GM18873 (cell line): ENCODE data around the gene SLC26A6.
A peak's percentile ranks its signal among the peaks of the same experiment; 100 is the strongest.

Experiments
- ATAC-seq: cut with Tn5 transposase; IDR thresholded peaks from one replicate; pipeline ENCODE4 v1.9.1; 2021; ENCODE audit warnings: mild to moderate bottlenecking, moderate library complexity, moderate number of reproducible peaks; ENCODE audit not compliant: unreplicated experiment, low FRiP score

Gene SLC26A6

DNA sequence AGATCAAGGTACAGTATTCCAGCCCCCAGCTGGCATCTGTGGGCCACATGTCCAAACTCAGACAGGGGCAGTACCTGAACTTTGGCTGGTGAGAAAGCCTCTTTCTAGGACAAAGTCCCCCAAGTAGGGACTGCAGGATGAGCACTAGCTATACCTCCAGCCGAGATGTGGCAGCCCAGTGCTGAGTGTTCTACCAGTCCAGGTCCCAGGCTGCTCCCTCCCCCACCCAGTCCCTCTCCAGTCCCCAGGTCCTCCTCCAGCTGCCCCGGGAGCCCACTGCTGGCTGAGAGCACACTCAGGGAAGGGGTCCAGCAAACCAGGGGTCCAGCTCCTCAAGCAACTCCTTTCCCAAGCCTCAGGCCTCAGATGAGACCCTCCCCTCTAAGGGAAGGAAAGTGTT is 1.5 kb downstream of the SLC26A6 start:
- no peak for ATAC-seq

DNA sequence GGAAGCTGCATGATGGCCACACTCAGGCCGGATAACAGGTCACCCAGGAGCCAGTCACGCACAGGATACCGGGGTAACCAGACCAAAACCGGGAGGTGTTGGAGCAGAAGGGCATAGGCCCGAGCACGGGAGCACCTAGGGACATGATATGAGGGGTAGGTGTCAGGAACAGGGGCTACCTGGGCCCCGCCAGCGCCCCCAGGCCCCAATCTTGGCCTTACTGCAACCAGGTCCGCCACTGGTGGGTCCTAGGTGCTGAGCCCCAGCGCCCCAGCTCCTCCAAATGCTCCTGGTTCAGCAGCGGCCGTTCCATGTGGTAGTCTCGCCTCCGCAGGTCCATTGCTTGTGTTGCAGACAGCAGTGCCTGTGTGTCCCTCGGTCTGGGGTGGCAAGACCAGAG is 2.0 kb downstream of the SLC26A6 start:
- ATAC-seq: no peak

DNA sequence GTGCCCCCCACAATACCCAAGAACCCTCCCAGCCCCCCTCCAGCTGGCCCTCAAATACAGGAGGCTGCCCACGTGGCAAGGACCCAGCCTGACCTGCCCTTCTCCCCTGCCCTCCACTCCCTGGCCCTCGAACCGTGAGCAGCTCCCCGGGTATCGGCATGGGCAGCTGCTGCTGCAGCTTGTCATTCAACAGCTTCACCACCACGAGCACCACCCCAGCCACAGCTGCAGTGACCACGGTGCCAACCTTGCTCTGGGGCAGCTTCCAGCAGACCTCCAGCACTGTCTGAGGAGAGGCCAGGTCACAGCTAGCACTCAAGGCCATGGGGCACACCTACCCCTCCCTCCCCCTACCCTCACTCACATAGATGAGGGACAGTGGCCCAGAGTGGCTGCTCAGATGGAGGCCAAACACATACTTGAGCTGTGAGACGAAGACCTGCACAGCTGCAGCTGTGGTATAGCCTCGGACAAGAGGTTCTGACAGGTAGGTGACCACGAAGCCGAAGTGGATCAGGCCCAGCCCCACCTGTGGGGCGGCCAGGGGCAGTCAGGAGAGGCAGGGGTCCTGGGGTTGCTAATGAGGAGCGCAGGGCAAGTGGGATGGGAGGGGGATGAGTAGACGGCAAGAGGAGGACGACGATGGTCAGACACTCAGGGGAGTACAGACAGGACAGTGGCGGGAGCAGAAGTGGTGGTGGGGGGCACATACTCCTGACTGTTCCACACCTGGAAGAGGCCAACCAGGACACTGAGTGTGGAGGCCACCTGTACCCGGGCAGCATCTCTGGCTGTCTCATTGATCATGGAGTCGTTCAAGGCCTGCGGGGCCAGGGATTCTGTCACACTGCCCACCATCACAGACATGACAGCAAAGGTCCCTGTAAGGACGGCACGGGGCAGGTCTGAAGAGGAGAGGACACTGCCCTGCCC is 3.5 kb downstream of the SLC26A6 start:
- ATAC-seq: no peak

DNA sequence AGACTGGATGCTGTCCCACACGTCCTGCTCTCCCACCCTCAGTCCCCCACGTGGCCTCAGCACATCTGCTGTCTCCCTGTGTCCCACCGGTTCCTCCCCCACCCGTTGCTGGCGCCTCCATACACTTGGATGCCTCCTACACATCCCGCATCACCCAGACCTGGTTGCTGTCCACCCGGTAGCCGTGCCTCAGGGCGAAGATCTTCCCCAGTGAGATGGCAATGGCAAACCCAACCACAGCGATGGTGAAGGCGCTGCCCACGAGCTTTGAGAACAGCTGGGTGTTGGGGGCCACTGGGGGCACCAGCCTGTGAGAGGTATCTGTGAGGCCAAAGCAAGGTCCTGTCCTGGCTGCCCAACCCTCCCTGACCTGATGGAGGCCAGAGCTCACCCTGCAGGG is 4.4 kb downstream of the SLC26A6 start:
- no peak for ATAC-seq

DNA sequence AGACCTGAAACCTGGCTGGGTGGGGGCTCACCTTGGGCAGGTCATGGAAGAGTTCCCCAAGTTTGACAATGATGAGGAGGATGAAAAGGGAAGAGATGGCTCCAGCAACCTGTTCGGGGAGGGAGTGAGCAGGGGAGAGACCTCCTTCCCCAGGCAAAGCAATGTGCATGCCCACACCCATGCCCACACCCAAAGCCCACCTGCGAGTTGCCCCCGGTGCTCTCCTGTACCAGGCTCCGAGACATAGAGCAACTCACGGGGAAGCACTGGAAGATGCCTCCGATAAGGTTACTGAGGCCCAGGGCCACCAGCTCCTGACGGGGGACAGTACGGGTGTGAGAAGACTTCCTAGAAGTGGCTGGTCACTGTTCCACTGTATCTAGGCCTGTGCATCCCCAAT is 4.9 kb downstream of the SLC26A6 start:
- no peak for ATAC-seq

DNA sequence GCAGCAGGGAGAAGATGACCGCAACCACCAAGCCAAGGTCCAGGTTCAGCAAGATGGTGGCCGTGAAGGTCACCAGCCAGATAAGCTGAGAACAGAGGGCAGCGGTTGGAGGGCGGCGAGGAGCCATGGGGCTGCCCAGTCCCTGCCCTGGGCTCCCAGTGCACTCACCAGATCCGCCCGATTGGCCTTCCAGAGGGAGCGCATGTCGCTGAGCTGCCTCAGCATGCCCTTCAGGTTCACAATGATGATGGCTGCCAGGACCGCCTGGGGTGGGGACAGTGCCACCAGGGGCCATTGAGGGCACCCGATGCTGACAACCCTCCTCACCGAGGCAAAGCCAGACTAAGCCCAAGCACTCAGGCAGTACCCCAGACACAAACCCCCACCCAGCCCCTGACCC is 5.4 kb downstream of the SLC26A6 start:
- ATAC-seq: no peak

DNA sequence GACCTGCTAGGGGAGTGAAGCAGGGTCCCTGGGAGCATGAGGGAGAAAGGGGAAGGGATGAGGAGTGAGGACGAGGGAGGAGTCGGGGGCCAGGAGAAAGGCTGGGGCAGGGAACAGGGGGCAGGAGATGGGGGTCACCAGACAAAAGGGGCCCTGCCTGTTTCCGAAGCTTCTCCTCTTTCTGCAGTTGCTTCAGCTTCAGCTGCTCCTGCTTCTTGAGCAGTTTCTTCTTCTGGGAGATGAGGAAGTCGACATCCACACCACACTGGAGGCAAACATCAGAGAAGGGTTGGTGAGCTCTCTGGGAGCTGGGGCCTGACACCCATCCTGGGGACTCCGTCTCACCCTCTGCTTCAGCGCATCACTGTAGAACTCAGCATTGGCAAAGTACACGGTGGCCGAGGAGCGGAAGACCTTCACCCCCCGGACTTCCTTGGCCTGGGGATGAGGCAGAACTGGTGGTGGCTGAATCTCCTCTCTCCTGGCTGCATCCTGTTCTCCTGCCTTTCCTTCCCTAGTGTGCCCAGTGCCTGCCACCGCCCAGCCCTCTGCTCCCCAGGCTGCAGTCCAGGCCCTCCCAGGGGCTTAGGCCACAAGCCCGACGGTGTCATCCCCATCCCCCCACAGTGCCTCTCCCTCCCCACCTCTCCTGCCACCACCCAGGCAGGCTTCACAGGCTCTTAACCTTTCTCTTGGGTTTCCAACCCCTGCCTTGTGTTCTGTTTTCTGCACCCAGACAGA is 6.8 kb downstream of the SLC26A6 start:
- no peak for ATAC-seq

DNA sequence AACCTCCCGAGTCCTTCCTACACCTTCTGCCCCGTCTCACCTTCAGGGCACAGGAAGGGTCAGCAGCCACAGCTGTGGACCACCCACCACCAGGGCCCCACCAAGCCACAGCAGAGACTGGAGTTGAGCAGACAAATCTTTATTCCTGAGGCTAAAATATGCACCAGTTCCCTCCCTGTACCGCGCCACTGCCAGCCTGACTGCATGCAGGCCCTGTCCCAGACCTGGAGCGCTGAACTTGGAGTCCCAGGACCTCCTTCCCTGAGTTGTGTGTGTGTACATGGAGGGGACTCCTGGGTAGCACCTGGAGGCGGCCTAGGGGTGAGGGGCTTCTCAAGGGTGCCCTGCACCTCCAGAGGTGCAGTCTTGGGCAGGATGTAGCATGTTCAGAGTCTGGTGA is 9.7 kb downstream of the SLC26A6 start:
- no peak for ATAC-seq

DNA sequence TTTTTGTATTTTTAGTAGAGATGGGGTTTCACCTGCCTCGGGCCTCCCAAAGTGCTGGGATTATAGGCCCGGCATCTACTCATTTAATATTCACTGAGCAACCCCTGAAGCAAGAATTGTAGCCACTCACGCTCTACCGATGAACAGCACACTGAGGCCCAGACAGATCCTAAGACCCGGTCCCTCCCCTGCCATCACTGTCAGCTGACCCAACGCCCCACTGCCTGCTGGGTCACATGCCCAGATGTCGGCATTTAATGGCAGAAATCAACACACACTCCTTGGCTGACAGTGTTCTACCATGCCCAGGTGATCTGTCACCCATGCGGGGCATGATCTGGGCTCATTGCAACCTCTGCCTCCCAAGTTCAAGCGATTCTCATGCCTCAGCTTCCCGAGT is 10.5 kb downstream of the SLC26A6 start:
- no peak for ATAC-seq

DNA sequence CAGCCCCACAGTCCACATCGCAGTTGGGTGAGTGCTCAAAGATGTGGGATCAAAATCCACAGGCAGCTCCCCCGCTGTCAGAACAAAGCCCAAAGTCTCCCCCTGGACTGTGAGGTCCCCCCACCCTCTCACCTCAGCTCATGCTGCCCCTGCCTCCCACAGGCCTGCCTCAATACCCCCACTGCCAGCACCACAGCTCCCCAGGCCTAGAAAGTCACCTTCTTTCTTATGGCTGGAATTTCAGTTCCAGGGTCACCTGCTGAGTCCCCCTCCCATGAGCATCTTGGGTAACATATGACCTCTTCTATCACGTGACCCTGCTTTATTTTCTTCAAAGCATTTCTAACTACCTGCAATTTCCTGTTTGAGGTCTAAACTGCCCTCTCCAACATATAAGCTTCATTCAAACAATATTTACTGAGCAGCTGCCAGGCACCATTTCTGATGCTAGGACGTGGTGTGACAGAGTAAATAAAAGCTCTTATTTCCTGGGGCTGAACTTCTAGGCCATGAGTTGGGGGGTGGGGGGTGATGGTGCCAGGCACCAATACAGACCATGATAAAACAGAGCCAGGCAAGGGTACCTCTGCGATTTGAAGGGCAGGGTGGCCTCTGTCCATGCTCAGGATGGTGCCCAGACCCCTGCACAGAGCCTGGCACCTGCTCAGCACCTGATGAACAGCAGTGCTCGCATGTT is 11.3 kb downstream of the SLC26A6 start:
- ATAC-seq: no peak

DNA sequence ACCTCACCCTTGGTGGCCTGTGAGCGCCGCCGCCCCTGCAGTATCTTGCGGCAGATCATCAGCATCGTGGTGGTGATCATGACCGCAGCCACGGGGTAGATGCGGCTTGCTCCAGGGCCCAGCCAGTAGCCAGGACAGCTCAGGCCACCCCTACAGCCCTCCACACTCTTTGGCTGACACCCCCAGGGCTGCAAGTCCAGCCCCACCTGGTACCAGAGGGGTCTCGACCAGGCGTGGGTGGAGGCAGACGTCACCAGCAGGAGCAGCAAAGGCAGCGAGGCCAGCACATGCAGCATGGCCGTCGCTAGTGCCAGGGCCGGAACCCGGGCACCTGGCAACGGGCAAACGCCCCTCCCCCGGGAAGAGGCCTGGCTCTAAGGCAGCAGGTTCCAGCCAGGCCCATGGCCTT is 13.8 kb downstream of the SLC26A6 start, which contains the start of gene TMEM89:
TSS of gene TMEM89 (minus strand) at position 309 of the 409 bp plus-strand sequence. CDS start at position 296, 13 bp downstream.
- no peak for ATAC-seq

DNA sequence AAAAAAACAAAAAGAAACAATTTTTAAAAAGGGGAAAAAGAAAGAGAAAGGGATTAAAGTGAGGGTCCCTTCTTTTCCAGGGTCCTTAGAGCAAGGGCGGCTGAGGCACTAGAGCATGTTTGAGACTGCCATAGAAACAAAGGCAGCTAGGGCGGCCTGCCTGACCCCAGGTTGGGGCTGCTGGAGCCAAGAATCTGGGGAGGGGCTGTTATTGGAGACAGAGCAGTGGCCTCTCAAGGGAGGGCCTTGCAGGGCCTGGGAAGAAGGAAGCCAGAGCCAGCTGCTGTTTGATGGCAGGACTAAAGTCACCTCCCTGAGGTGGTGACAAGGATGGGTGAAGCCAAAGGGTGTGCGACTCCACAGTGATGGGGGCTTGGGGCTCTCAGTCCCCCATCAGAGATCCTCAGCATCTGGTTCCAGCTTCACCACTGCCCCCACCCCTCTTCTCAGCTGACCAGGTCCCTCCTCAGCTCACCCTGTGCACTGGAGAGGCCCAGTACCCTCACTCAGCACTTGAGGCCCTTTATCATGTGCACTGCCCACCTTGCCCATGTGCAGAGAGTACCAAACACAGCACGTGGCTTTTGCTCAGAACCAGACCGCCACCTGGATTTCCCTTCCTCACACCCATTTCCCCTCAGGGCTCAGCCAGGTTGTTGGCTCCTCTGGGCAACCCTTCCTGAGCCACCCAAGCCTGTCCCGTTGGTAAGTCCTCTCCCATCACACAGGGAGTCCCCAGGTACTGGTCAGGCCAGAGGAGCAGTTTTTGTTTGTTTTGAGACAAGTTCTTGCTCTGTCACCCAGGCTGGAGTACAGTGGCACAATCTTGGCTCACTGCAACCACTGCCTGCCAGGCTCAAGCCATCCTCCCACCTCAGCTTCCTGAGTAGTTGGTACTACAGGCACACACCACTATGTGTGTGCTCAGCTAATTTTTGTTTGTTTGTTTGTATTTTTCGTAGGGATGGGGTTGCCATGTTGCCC is 15.4 kb downstream of the SLC26A6 start:
- ATAC-seq: no peak

DNA sequence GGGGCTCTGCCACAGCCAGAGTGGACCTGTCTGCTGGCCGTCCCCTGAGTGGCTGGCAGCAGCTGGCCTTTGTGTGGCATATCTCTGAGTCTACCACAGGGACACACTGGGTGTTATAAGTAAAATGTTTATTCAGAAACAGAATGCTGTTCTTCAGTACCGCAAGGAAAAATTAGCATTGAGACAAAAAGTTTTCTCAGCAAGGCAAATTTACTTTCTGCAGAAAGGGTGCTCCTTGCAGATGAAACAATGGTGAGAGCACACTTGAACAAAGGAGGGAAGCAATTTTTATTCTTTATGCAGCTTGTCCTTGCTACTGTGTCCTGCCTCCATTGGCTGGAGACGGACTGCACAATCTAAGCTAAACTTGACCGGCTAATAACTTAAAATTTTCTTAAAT is 17.7 kb downstream of the SLC26A6 start:
- ATAC-seq: no peak

DNA sequence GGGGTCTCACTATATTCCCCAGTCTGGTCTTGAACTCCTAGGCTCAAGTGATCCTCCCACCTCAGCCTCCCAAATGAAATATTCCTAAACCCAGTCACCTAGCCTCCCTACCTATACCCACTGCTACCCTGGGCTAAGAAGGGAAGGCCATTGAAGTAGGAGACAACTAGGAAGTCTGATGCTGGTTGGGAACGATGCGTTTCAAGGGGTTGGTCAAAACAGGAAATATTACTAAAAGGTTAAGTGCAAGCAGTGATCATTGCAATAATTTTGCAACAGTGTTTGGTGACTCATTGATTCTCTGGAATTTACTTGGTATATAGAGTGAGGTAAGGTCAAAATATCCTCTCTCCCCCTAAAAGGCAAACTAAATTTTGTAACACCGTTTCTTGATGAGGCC is 21.2 kb downstream of the SLC26A6 start:
- no peak for ATAC-seq

DNA sequence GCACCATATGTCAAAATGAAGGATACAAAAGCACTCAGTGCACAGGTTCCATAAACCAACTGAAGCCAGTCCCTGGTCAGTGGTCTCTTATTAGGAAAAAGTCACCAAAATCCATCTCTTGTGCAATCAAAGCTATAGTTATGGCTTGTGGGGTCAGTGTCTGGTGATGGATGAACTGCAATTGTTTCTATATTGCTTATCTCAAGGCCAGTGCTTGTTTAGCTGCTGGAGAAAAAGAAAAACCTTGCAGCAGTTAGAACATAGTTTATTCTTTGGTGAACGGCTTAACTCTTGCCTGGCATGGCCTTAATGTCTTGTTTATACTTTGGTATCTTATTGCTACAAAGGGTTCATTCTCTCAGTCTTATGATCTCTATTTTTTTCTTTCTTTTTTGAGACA is 23.0 kb downstream of the SLC26A6 start:
- no peak for ATAC-seq

DNA sequence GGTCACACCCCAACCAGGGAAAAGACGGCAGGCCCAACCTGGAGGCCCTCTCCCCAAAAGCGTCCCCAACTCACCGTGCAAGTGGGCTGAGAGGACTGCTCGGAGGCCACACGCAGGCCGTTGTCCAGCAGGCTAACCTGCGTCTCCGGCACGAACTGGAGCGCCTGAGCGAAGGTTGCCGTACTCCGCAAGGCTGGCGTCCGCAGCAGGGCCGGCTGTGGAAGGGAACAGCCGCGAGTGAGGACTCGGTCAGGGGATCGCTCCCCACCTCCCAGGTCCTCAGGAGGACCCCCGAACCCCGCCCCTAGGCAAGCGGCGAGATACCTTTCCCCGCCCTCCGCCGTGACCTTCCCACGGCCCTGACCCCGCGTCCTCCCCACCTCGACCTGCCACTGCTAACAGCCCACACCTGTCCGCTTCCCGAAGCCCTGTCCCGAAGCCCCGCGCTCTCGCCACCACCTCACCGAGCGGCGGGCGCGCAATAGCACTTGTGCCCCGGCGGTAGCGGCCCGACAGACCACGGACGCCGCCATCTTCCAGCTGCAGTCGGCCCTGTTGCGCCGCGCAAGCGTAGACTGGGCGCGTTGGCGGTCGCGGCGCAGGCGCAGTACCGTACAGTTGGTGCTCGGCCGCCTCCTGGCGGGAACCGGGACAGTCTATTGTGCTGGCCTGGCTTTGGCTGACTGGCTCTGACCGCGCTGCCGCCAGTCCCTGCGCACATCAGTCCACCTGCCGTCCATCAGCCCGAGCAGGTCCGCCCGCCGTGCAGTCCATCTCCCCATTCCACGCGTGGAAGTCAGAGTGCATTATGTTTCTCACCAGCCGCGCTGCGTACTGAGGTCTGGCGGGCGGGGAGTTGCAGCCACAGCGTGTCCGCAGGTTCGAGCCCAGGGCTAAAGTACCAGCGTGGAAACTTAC is 25.9 kb downstream of the SLC26A6 start, which contains the start of gene UQCRC1:
TSS of gene UQCRC1 (minus strand) at position 559 of the 918 bp plus-strand sequence. CDS start at position 533, 26 bp downstream.
- ATAC-seq: peak; percentile 94

DNA sequence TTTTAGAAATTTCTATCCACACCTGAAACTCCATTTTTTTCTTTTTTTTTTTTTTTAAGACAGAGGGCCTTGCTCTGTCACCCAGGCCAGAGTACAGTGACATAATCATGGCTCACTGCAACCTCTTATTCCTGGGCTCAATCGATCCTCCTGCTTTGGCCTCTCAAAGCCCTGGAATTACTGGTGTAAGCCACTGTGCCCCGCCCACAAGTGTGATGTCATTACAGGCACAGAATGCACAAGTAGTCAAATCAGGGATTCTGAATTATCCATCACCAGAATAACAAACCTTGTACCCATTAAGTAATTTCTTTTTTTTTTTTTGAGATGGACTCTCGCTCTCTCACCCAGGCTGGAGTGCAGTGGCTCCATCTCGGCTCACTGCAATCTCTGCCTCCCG is 27.7 kb downstream of the SLC26A6 start:
- ATAC-seq: no peak

DNA sequence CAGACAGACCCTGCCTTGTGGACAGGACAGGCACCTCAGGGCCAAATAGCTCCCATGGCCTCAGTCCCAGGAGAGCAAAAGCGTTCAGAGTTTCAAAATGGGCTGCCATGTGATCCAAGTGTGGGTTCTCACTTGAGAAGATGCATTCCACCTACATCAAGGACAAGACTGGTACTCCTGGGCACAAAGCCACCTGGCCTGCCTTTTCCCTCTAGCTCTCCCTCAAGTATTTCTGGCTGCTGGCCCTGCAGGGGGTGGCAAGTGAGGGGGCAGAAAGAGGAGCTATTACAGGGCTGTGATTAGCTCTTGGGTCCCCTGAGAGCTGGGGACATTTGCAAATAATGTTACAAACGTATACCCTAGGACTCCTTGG is 33.7 kb downstream of the SLC26A6 start:
- no peak for ATAC-seq
